Vagina (tissue), 2 donors: ENCODE results near the gene NEU4.

Source experiments
- CTCF ChIP-seq, 3 experiments: fragments of 450-650 bp in 2 of 3; fragments of 200-600 bp in 1 of 3; sonication (generic) in 1 of 3; IDR thresholded peaks; one replicate each; pipeline ENCODE4 v1.5.1; 2017 to 2019; ENCODE audit warnings: antibody characterized with exemption in 3 of 3, mild to moderate bottlenecking in 2 of 3, moderate library complexity in 2 of 3
- POLR2A ChIP-seq, 2 donors: fragments of 450-650 bp; IDR thresholded peaks; one replicate each; pipeline ENCODE4 v1.6.1; 2017; ENCODE audit warnings: antibody characterized with exemption in 2 of 2, mild to moderate bottlenecking in 2 of 2, moderate library complexity in 2 of 2
- POLR2AphosphoS5 ChIP-seq, 2 donors: sonication (generic); formaldehyde crosslinking; IDR thresholded peaks; one replicate each; pipeline ENCODE4 v1.9.0; 2017; ENCODE audit warnings: antibody characterized with exemption in 2 of 2, mild to moderate bottlenecking in 2 of 2, low read depth in 1 of 2; ENCODE audit not compliant: insufficient read depth in 1 of 2

GRCh38 chr2:241835611-241836010 is 26.6 kb downstream of the NEU4 start:
- TF ChIP-seq CTCF (IDR thresholded peaks at IDR 0.05) (no peak), POLR2A (IDR thresholded peaks at IDR 0.05) (no peak), POLR2AphosphoS5 (IDR thresholded peaks at IDR 0.05; ENCODE audit: insufficient read depth in 1 of 2, low read depth in 1 of 2) (no peak)
